ENCODE results near the gene TIMM17B. TPM values are rescaled to one million over a fixed set of nuclear protein-coding genes. Genes with fewer than 3 reads are reported as not detected.
A peak's percentile ranks its signal among the peaks of the same experiment; 100 is the strongest.

Gene TIMM17B
- total RNA-seq, 6 donors from 2014 or later: 29.6 to 49.6 (median 42.6) TPM

GRCh38 chrX:48911412-48912182 is 14.0 kb upstream of the TIMM17B start, which contains the start of gene SLC35A2:
Gene SLC35A2, minus strand, starts transcription at chrX:48911646. Its CDS starts 10 bp downstream, at chrX:48911636.
- Histone ChIP-seq H3K4me1 (peaks cover under 1 to 20% (median 5%) of the 10 kb centered on the region in 4 donors), H3K36me3 (peaks cover 0 to 26% (median 5%) of the 10 kb centered on the region in 4 donors), H3K27ac (peak within 1 kb of the TSS; percentile 81 to 89 (median 82)), H3K9me3 (peaks cover 0 to 5% (median 0%) of the 10 kb centered on the region in 4 donors), H3K4me3 (peak within 1 kb of the TSS; percentile 52 to 85 (median 62)), H3K27me3 (no peaks in the 10 kb centered on the region)
- peak in 1 of 2 donors; percentile 80 for TF ChIP-seq POLR2AphosphoS5 (IDR thresholded peaks at IDR 0.05)
- no peak for TF ChIP-seq CTCF (IDR thresholded peaks at IDR 0.05)
- TF ChIP-seq POLR2A (IDR thresholded peaks at IDR 0.05): peak in 3 of 4 donors; percentile 33 to 73 (median 54)
- no peak for TF ChIP-seq EP300 (IDR thresholded peaks at IDR 0.05)
- DNase-seq (peak; percentile 86 to 91), ATAC-seq (ENCODE audit: low FRiP score in 2 of 2) (peak; percentile 79 to 93)
- 1 to 43% methylated on average over 42 to 53 of the region's 60 CpGs for WGBS, 2 donors

GRCh38 chrX:48910926-48911411 is 13.4 kb upstream of the TIMM17B start:
- ATAC-seq (ENCODE audit: low FRiP score in 2 of 2): peak in 1 of 2 donors; percentile 48
- Histone ChIP-seq H3K9me3 (peaks cover 0 to 5% (median 0%) of the 10 kb centered on the region in 4 donors), H3K27me3 (no peaks in the 10 kb centered on the region), H3K27ac (peak overlapping the region; percentile 81 to 89 (median 82)), H3K4me1 (peaks cover 0 to 20% (median 5%) of the 10 kb centered on the region in 4 donors), H3K4me3 (peak overlapping the region; percentile 52 to 85 (median 62)), H3K36me3 (peaks cover 0 to 32% (median 6%) of the 10 kb centered on the region in 4 donors)
- WGBS, 2 donors: 2 to 29% methylated on average over 8 to 12 of the region's 12 CpGs
- DNase-seq: no peak
- TF ChIP-seq CTCF (IDR thresholded peaks at IDR 0.05) (no peak), EP300 (IDR thresholded peaks at IDR 0.05) (no peak), POLR2AphosphoS5 (IDR thresholded peaks at IDR 0.05) (no peak), POLR2A (IDR thresholded peaks at IDR 0.05) (no peak)

- Histone ChIP-seq H3K4me1 (peaks cover 0 to 20% (median 5%) of the 10 kb centered on the region in 4 donors), H3K27me3 (no peaks in the 10 kb centered on the region), H3K9me3 (peaks cover 0 to 5% (median 0%) of the 10 kb centered on the region in 4 donors), H3K27ac (no peak overlapping the region), H3K4me3 (no peak overlapping the region), H3K36me3 (peaks cover 0 to 34% (median 10%) of the 10 kb centered on the region in 4 donors)
- DNase-seq (no peak), ATAC-seq (ENCODE audit: low FRiP score in 2 of 2) (no peak)
- 94% methylated on average over 7 to 17 of the region's 17 CpGs for WGBS, 2 donors
- TF ChIP-seq POLR2A (IDR thresholded peaks at IDR 0.05) (no peak), CTCF (IDR thresholded peaks at IDR 0.05) (no peak), EP300 (IDR thresholded peaks at IDR 0.05) (no peak), POLR2AphosphoS5 (IDR thresholded peaks at IDR 0.05) (no peak)
Observed at GRCh38 chrX:48909703-48910294, 12.2 kb upstream of the TIMM17B start.

GRCh38 chrX:48908600-48908999 is 11.0 kb upstream of the TIMM17B start:
- Histone ChIP-seq H3K36me3 (peaks cover 0 to 32% (median 6%) of the 10 kb centered on the region in 4 donors), H3K4me1 (peaks cover 0 to 20% (median 5%) of the 10 kb centered on the region in 4 donors), H3K27me3 (no peaks in the 10 kb centered on the region), H3K4me3 (no peak overlapping the region), H3K9me3 (peaks cover 0 to 5% (median 0%) of the 10 kb centered on the region in 4 donors), H3K27ac (no peak overlapping the region)
- TF ChIP-seq EP300 (IDR thresholded peaks at IDR 0.05) (no peak), CTCF (IDR thresholded peaks at IDR 0.05) (no peak), POLR2A (IDR thresholded peaks at IDR 0.05) (no peak), POLR2AphosphoS5 (IDR thresholded peaks at IDR 0.05) (no peak)
- ATAC-seq (ENCODE audit: low FRiP score in 2 of 2) (no peak), DNase-seq (no peak)
- 68 to 100% methylated on average over 1 of the region's 1 CpG for whole genome bisulfite sequencing, 2 donors
